HepG2 (cell line): ENCODE data around the gene ZBTB46. TPM values are rescaled to one million over a fixed set of nuclear protein-coding genes. Genes with fewer than 3 reads are reported as not detected.

Experiments used
- AGO2 ChIP-seq: fragments of 200-400 bp; formaldehyde crosslinking; optimal IDR thresholded peaks from 2 replicates; pipeline ENCODE3; 2017; ENCODE audit warnings: mild to moderate bottlenecking, low read depth, low read length, moderate library complexity
- CREBL2 ChIP-seq: sonication (generic); formaldehyde crosslinking; IDR thresholded peaks from 2 replicates; pipeline ENCODE4 v1.8.1; 2023; ENCODE audit warnings: missing genetic modification reagents, mild to moderate bottlenecking, borderline replicate concordance
- DBP ChIP-seq: sonication (generic); formaldehyde crosslinking; IDR thresholded peaks from 2 replicates; pipeline ENCODE4 v1.4.0; 2020; ENCODE audit warnings: missing genetic modification reagents; ENCODE audit errors: not compliant biosample characterization
- ELF4 ChIP-seq: sonication (generic); formaldehyde crosslinking; IDR thresholded peaks from 2 replicates; pipeline ENCODE4 v1.5.0; 2020; ENCODE audit warnings: missing genetic modification reagents, mild to moderate bottlenecking, moderate library complexity, borderline replicate concordance
- GABPA ChIP-seq, 2 experiments: IDR thresholded peaks; 2 replicates each; pipeline ENCODE4 v1.6.1; 2011 to 2016; ENCODE audit warnings: low read depth in 2 of 2, low read length in 1 of 2, missing biosample characterization in 1 of 2, missing genetic modification characterization in 1 of 2
- HNRNPLL ChIP-seq: fragments of 200-400 bp; formaldehyde crosslinking; IDR thresholded peaks from 2 replicates; pipeline ENCODE4 v1.6.1; 2017; ENCODE audit warnings: mild to moderate bottlenecking, low read depth, low read length; ENCODE audit not compliant: poor library complexity, severe bottlenecking
- HNRNPUL1 ChIP-seq: fragments of 200-400 bp; formaldehyde crosslinking; IDR thresholded peaks from 2 replicates; pipeline ENCODE4 v1.6.1; 2017; ENCODE audit warnings: low read depth, mild to moderate bottlenecking, low read length, moderate library complexity
- ISX ChIP-seq: sonication (generic); formaldehyde crosslinking; conservative IDR thresholded peaks from 2 replicates; pipeline ENCODE4 v1.5.0; 2020; ENCODE audit warnings: missing genetic modification reagents
- MAF1 ChIP-seq: sonication (generic); formaldehyde crosslinking; IDR thresholded peaks from 2 replicates; pipeline ENCODE4 v1.5.0; 2020; ENCODE audit warnings: missing genetic modification reagents, borderline replicate concordance
- MYNN ChIP-seq: sonication (generic); formaldehyde crosslinking; IDR thresholded peaks from 2 replicates; pipeline ENCODE4 v1.4.0; 2020; ENCODE audit warnings: mild to moderate bottlenecking, low read depth, missing genetic modification reagents
- NRL ChIP-seq: sonication (generic); formaldehyde crosslinking; IDR thresholded peaks from 2 replicates; pipeline ENCODE4 v1.5.0; 2020; ENCODE audit warnings: missing genetic modification reagents, mild to moderate bottlenecking, moderate library complexity, borderline replicate concordance
- PATZ1 ChIP-seq: sonication (generic); formaldehyde crosslinking; IDR thresholded peaks from 2 replicates; pipeline ENCODE4 v1.4.0; 2020; ENCODE audit warnings: missing genetic modification reagents
- PRPF4 ChIP-seq: fragments of 200-400 bp; formaldehyde crosslinking; IDR thresholded peaks from 2 replicates; pipeline ENCODE4 v1.6.1; 2016; ENCODE audit warnings: low read length, low read depth; ENCODE audit not compliant: poor library complexity, severe bottlenecking
- SP1 ChIP-seq, 2 experiments: fragments of 450-650 bp in 1 of 2; sonication (generic) in 1 of 2; formaldehyde crosslinking in 1 of 2; IDR thresholded peaks; 2 replicates each; pipeline versions ENCODE4 v1.4.0 to v1.6.1; 2016 to 2020; ENCODE audit warnings: missing genetic modification reagents in 1 of 2
- TAF15 ChIP-seq: fragments of 200-400 bp; formaldehyde crosslinking; IDR thresholded peaks from one replicate; pipeline ENCODE4 v1.6.1; 2018; ENCODE audit warnings: mild to moderate bottlenecking, low read depth, low read length; ENCODE audit not compliant: poor library complexity, severe bottlenecking
- THYN1 ChIP-seq: sonication (generic); formaldehyde crosslinking; IDR thresholded peaks from 2 replicates; pipeline ENCODE4 v1.8.1; 2023; ENCODE audit warnings: low read depth, mild to moderate bottlenecking, moderate library complexity, missing genetic modification reagents, borderline replicate concordance
- YY1 ChIP-seq: IDR thresholded peaks from 2 replicates; pipeline ENCODE4 v1.6.1; 2011; ENCODE audit warnings: low read length, low read depth, moderate library complexity, mild to moderate bottlenecking; ENCODE audit not compliant: insufficient read depth, insufficient replicate concordance
- ZEB1 ChIP-seq: IDR thresholded peaks from 2 replicates; pipeline ENCODE4 v1.6.1; 2012; ENCODE audit warnings: mild to moderate bottlenecking, low read depth, inconsistent platforms; ENCODE audit not compliant: insufficient replicate concordance
- ZFY ChIP-seq: sonication (generic); formaldehyde crosslinking; IDR thresholded peaks from 2 replicates; pipeline ENCODE4 v1.4.0; 2020; ENCODE audit warnings: missing genetic modification reagents
- ZKSCAN5 ChIP-seq: sonication (generic); formaldehyde crosslinking; IDR thresholded peaks from 2 replicates; pipeline ENCODE4 v1.5.1; 2020; ENCODE audit warnings: mild to moderate bottlenecking, missing genetic modification reagents
- ZMYM2 ChIP-seq: sonication (generic); formaldehyde crosslinking; IDR thresholded peaks from 2 replicates; pipeline ENCODE4 v1.8.0; 2022; ENCODE audit warnings: mild to moderate bottlenecking, missing genetic modification reagents
- ZNF10 ChIP-seq: sonication (generic); formaldehyde crosslinking; IDR thresholded peaks from 2 replicates; pipeline ENCODE4 v1.4.0; 2020; ENCODE audit warnings: mild to moderate bottlenecking, low read depth, missing genetic modification reagents, borderline replicate concordance
- ZNF264 ChIP-seq: sonication (generic); formaldehyde crosslinking; IDR thresholded peaks from 2 replicates; pipeline ENCODE4 v1.4.0; 2020; ENCODE audit warnings: missing genetic modification reagents
- ZNF430 ChIP-seq: sonication (generic); formaldehyde crosslinking; IDR thresholded peaks from 2 replicates; pipeline ENCODE4 v1.9.0; 2021; ENCODE audit warnings: mild to moderate bottlenecking, missing genetic modification reagents
- ZNF446 ChIP-seq: sonication (generic); formaldehyde crosslinking; IDR thresholded peaks from 2 replicates; pipeline ENCODE4 v1.5.0; 2020; ENCODE audit warnings: mild to moderate bottlenecking, missing genetic modification reagents
- ZNF460 ChIP-seq: sonication (generic); formaldehyde crosslinking; IDR thresholded peaks from 2 replicates; pipeline ENCODE4 v1.5.1; 2020; ENCODE audit warnings: missing genetic modification reagents, mild to moderate bottlenecking, borderline replicate concordance
- polyA plus RNA-seq, 8 experiments: library from polyadenylated mRNA; depleted of rRNA in 3 of 8; stranded (reverse) in 7 of 8; unstranded in 1 of 8; fragments of >200 nt; fragmentation: Illumina TruSeq in 4 of 8; extraction: Trizol in 4 of 8; gene quantifications; 2 replicates each; pipeline versions ENCODE4 v1.2.1 to v1.2.3, GENCODE V29; 2011 to 2016; ENCODE audit warnings: low read depth in 4 of 8, missing spikeins in 1 of 8, mixed read lengths in 1 of 8; ENCODE audit not compliant: insufficient read depth in 1 of 8
- total RNA-seq, 5 experiments: library from RNA; depleted of rRNA; stranded (reverse); fragments of >200 nt; fragmentation: Illumina TruSeq; extraction: Trizol; gene quantifications; 2 replicates each; pipeline ENCODE4 v1.2.3, GENCODE V29; 2016; ENCODE audit warnings: low read depth in 1 of 5

Gene ZBTB46
- total and polyA plus RNA-seq, 2 of the 13 experiments (the other 11 are each of a cell fraction or from before 2014, with no cell fraction given) = 1.6 to 13.5 TPM

GRCh38 chr20:63708301-63709148 lies 122.5 kb downstream of the ZBTB46 start (continued):
- TF ChIP-seq GABPA (IDR thresholded peaks at IDR 0.05; ENCODE audit: low read depth, low read length) = no peak
- no peak for TF ChIP-seq GABPA (CRISPR knock-in tag; IDR thresholded peaks at IDR 0.05; ENCODE audit: low read depth)
- TF ChIP-seq YY1 = no peak
- no peak for TF ChIP-seq SP1 (IDR thresholded peaks at IDR 0.05)
- no peak for TF ChIP-seq SP1 (CRISPR knock-in tag; IDR thresholded peaks at IDR 0.05)
- no peak for TF ChIP-seq CREBL2
- TF ChIP-seq ZEB1 = no peak
- TF ChIP-seq MYNN (CRISPR knock-in tag) = no peak
- TF ChIP-seq ZNF430 (CRISPR knock-in tag) = no peak
- TF ChIP-seq TAF15 = no peak
- TF ChIP-seq ZNF264 (CRISPR knock-in tag) = no peak; the same call in 1 of the 2 replicates
- TF ChIP-seq ZFY (CRISPR knock-in tag) = no peak
- TF ChIP-seq ZNF10 (CRISPR knock-in tag) = no peak
- peak; percentile 35 for TF ChIP-seq AGO2
- TF ChIP-seq DBP = no peak
- TF ChIP-seq PATZ1 (CRISPR knock-in tag) = no peak
- TF ChIP-seq PRPF4 = no peak
- TF ChIP-seq NRL (CRISPR knock-in tag) = 0 out of 2 replicates have a peak, but pooled peaks have one; percentile 65
- TF ChIP-seq HNRNPLL = peak; percentile 34
- TF ChIP-seq ZNF446 (CRISPR knock-in tag) = no peak
- TF ChIP-seq ZMYM2 (CRISPR knock-in tag) = no peak
- TF ChIP-seq HNRNPUL1 = no peak
- no peak for TF ChIP-seq ZNF460 (CRISPR knock-in tag)
- no peak for TF ChIP-seq ISX (CRISPR knock-in tag)
- 0 out of 2 replicates have a peak, but pooled peaks have one; percentile 3 for TF ChIP-seq MAF1 (CRISPR knock-in tag)
- no peak for TF ChIP-seq THYN1 (CRISPR knock-in tag)
- no peak for TF ChIP-seq ELF4 (CRISPR knock-in tag)
- TF ChIP-seq ZKSCAN5 (CRISPR knock-in tag) = peak; percentile 52; the same call in 1 of the 2 replicates
